Stimulated activated CD4-positive, alpha-beta T cell treated with anti-CD3 and anti-CD28 coated beads, Interleukin-4, amount 100 ng/mL, for 48 hours (primary cell): Measurements from ENCODE around the gene ACOT6.
"Not testable (repeated sequence)": the region's sequence is repeated elsewhere in the genome, so short reads cannot be mapped to it uniquely, and the experiment has no call there.

Source experiments
- DNase-seq, 2 donors: peaks; one replicate each; pipeline ENCODE4 v3.0.0-alpha.2; 2020; ENCODE audit warnings: low read depth in 2 of 2

Gene ACOT6

GRCh38 chr14:73645248-73645610 is 32.9 kb downstream of the ACOT6 start:
- no peak for DNase-seq

GRCh38 chr14:73651005-73651404 is 38.7 kb downstream of the ACOT6 start:
- DNase-seq = no peak

GRCh38 chr14:73655851-73656250 is 43.5 kb downstream of the ACOT6 start:
- no peak for DNase-seq

- DNase-seq = not testable (repeated sequence)
These were observed 46.9 kb downstream of the ACOT6 start for GRCh38 chr14:73659202-73659601.

GRCh38 chr14:73660511-73660910 is 48.2 kb downstream of the ACOT6 start:
- no peak for DNase-seq

- no peak for DNase-seq
These were observed 49.6 kb downstream of the ACOT6 start for GRCh38 chr14:73661872-73662271.

GRCh38 chr14:73662487-73662943 is 50.2 kb downstream of the ACOT6 start:
- DNase-seq = no peak

- DNase-seq = no peak
These were observed 51.4 kb downstream of the ACOT6 start for GRCh38 chr14:73663548-73664212.

GRCh38 chr14:73665130-73665529 is 52.8 kb downstream of the ACOT6 start:
- no peak for DNase-seq

GRCh38 chr14:73666583-73666982 is 54.3 kb downstream of the ACOT6 start:
- no peak for DNase-seq

- DNase-seq = no peak
These were observed 55.5 kb downstream of the ACOT6 start for GRCh38 chr14:73667854-73668253.
